ENCODE results near the gene IQGAP2. TPM values are rescaled to one million over a fixed set of nuclear protein-coding genes. Genes with fewer than 3 reads are reported as not detected.

The IQGAP2 gene
- total RNA-seq, 120 experiments from 2014 or later: 0.66 to 7.9 (median 2.5) TPM

Other genes with a start within 250 kb of the IQGAP2 start
- under 1 TPM in 68 of 120 experiments, not detected in 52; 0.11 to 0.63 (median 0.31) TPM for gene F2RL2, start 220.1 kb downstream of the IQGAP2 start, total RNA-seq

All from dorsolateral prefrontal cortex (tissue), 118 donors.